Retinal pigment epithelial cell (primary cell): ENCODE results near the gene SLC25A48.
"Not testable (repeated sequence)": the region's sequence is repeated elsewhere in the genome, so short reads cannot be mapped to it uniquely, and the experiment has no call there.

Experiments
- DNase-seq: peaks from one replicate; pipeline ENCODE4 v3.0.0-alpha.2; 2010; ENCODE audit warnings: low read depth
- H3K4me3 ChIP-seq: 2 replicates; pipeline ENCODE4 v1.5.1; 2011; ENCODE audit warnings: mild to moderate bottlenecking, low read length, control low read depth, moderate library complexity
- TF ChIP-seq, protein P1 (sequence below): conservative IDR thresholded peaks from 2 replicates; pipeline ENCODE4 v1.5.1; 2011; ENCODE audit warnings: low read depth, low read length, control low read depth, inconsistent platforms

SLC25A48 gene

DNA sequence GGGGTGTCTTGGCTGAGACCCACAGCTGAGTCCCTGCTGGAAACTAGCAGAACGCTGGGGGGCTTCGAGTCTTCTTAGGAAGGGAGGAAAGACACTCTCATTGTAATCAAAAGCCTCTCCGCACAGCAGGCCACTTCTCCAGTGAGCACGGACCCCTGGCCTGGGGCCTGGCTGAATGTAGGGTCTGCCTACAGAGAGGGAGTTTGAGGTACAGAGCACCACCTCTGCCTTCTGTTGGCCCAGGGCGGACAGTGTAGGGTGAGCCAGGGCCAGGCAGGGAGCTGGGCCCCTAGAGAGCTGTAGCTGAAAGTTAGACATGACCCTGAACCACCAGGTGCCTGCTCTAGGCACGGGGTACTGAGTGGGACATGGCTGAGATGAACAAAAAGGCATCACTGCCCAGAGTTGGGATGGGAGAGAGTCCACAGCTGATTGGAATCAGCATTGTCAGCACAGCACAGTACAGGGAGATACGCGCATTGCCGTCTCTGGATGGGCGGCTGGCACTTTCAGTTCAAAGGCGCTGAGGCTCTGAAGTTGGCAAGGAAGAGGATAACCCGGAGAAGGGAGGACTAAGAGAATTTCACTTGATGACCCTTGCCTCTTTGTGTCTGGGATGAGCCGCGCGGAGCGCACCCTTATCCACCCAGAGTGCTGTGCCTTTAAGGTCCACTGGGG is 363 bp upstream of the SLC25A48 start:
- no peak for DNase-seq
- TF ChIP-seq, protein P1, sequence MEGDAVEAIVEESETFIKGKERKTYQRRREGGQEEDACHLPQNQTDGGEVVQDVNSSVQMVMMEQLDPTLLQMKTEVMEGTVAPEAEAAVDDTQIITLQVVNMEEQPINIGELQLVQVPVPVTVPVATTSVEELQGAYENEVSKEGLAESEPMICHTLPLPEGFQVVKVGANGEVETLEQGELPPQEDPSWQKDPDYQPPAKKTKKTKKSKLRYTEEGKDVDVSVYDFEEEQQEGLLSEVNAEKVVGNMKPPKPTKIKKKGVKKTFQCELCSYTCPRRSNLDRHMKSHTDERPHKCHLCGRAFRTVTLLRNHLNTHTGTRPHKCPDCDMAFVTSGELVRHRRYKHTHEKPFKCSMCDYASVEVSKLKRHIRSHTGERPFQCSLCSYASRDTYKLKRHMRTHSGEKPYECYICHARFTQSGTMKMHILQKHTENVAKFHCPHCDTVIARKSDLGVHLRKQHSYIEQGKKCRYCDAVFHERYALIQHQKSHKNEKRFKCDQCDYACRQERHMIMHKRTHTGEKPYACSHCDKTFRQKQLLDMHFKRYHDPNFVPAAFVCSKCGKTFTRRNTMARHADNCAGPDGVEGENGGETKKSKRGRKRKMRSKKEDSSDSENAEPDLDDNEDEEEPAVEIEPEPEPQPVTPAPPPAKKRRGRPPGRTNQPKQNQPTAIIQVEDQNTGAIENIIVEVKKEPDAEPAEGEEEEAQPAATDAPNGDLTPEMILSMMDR = peak; percentile 74
- H3K4me3 ChIP-seq = peak overlapping the region; percentile 47

DNA sequence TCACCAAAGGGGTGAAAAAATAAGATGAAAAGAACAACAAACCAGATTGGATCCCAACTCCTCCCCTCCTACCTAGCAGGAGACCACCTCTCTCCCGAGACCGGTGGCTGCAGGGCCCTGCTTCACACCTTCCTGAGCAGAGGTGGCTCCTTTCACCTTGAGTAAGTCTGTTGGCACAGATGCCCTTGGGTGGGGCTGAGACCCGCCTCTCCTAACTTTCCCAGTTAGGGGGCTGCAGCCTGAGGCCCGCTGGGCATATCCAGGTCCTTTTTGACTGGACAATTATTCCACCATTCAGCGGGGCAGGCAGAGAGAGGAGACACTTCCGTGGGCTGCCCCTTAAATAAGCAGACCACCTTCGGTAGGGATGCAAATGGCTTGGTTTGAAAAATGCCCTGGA is 1.3 kb downstream of the SLC25A48 start:
- no peak for DNase-seq
- TF ChIP-seq, protein P1 = no peak
- no peak overlapping the region for H3K4me3 ChIP-seq

DNA sequence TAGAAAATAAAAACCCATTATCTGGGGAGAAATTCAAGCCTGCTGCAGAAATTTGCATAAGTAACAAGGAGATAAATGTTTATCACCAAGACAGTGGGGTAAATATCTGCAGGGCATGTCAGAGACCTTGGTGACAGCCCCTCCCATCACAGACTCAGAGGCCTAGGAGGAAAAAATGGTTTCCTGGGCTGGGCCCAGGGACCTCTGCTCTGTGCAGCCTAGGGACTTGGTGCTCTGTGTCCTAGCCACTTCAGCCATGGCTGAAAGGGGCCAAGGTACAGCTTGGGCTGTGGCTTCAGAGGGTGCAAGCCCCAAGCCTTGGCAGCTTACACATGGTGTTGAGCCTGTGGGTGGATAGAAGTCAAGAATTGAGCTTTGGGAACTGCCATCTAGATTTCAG is 3.9 kb downstream of the SLC25A48 start:
- H3K4me3 ChIP-seq, DNase-seq: not testable (repeated sequence)

DNA sequence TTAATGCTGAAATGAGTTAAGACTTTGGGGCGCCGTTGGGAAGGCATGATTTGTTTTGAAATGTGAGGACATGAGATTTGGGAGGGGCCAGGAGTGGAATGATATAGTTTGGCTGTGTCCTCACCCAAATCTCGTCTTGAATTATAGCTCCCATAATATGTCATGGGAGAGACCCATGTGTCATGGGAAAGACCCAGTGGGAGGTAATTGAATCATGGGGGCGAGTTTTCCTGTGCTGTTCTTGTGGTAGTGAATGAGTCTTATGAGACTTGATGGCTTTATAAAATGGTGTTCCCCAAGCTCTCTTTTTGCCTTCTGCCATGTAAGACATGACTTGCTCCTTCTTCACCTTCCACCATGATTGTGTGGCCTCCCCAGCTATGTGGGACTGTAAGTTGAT is 5.1 kb downstream of the SLC25A48 start:
- H3K4me3 ChIP-seq = no peak overlapping the region
- DNase-seq = no peak
- TF ChIP-seq, protein P1 = no peak

DNA sequence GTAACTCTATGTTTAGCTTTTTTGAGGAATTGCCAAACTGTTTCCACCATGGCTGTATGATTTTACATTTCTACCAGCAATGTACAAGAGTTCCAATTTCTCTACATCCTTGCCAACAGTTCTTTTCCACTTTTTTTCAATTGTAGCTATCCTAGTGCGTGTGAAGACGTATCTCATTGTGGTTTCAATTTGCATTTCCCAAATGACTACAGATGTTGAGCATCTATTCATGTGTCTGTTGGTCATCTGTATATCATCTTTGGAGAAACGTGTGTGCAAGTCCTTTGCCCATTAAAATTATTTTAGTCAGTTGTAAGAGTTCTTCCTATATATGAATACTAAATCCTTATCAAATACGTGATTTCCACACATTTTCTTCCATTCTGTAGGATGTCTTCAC is 6.5 kb downstream of the SLC25A48 start:
- DNase-seq = no peak
- no peak overlapping the region for H3K4me3 ChIP-seq
- TF ChIP-seq, protein P1 = no peak

DNA sequence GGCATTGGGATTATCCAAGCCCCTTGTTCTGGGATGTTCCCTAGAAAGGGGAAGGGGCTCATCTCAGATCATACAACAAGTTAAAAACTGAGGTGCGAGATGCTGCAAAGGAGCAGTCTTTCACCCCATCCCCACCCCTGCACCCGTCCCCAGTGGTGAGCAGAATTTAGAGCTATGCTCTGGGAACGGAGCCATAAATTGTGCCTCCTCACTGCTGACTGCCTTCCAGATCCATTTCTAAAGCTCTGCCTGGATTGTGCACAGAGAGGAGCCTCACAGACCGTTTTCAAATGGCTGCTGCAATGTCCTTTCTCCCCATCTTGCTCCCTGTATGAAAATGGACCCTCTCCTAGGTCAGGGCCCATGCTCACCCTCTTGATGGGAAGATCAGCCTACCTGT is 8.3 kb downstream of the SLC25A48 start:
- DNase-seq = no peak
- TF ChIP-seq, protein P1 = no peak
- no peak overlapping the region for H3K4me3 ChIP-seq

DNA sequence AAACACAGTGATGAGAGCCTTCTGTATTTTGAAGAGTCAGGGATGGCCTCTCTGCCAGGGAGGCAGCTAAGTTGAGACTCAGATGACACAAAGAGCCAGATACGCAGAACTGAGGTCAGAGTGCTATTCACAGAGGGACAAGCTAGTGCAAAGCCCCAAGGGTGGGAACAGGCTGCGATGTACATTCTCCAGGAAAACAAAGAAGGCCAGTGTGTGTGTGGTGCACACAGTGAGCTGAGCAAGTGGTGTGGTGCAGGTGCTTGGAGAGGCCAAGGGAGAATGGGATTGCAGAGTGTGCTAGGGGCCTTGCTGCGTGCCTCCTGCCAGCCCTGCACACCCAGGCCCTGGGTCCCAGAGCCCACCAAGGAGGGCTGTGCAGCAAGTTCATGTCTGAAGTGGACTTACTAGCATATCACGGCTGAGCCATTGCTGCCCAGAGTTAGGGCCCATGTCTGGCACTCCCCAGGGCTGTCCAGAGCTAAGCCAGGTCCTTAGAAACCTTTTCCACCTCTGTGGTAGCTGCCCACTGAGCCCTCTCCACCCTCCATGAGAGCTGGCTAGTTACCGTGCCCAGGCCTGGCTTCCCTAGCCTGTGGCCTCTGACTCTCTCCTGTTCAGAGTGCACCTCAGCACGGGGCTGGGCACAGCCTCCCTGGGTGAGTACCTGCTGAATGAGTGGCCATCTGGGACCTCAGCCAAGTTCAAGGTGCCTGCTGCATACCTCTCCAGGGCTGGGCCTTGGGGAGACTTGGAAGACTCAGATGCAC is 9.3 kb downstream of the SLC25A48 start:
- no peak for DNase-seq
- TF ChIP-seq, protein P1 = no peak

More for the DNA sequence above, 9.3 kb downstream of the SLC25A48 start:
- H3K4me3 ChIP-seq = no peak overlapping the region
